ENCODE results near the gene LPP. TPM values are rescaled to one million over a fixed set of nuclear protein-coding genes. Genes with fewer than 3 reads are reported as not detected.

The LPP gene
- polyA plus RNA-seq, 1 experiment, result 76.3 TPM

- no peak for TF ChIP-seq CTCF (IDR thresholded peaks at IDR 0.05; ENCODE audit: low read depth, low read length)
- no peaks in the 10 kb centered on the region for H3K27me3 ChIP-seq (ENCODE audit: control insufficient read depth, insufficient read depth, low read length)
- ChIA-PET POLR2A (no interaction called here), CTCF (no interaction called here)
- H3K27ac ChIP-seq (ENCODE audit: low read depth, low read length), result no peak overlapping the region
- no peaks in the 10 kb centered on the region for H3K9me3 ChIP-seq (ENCODE audit: control insufficient read depth, insufficient read depth, low read length)
- no peak overlapping the region for H3K4me3 ChIP-seq (ENCODE audit: low read depth, low read length)
- no peak for DNase-seq (ENCODE audit: low read depth, low spot score)
Observed at GRCh38 chr3:188279502-188280335, 125.8 kb downstream of the LPP start.

- DNase-seq (ENCODE audit: low read depth, low spot score), result no peak
- CTCF ChIA-PET, result interaction anchor here (0.6 kb wide), 1 partner anchor 951 kb away, joined by 4 read pairs; no protein-coding TSS in a partner anchor
- POLR2A ChIA-PET, result no interaction called here
- Histone ChIP-seq H3K9me3 (ENCODE audit: control insufficient read depth, insufficient read depth, low read length) (no peaks in the 10 kb centered on the region), H3K27ac (ENCODE audit: low read depth, low read length) (no peak overlapping the region), H3K27me3 (ENCODE audit: control insufficient read depth, insufficient read depth, low read length) (no peaks in the 10 kb centered on the region), H3K4me3 (ENCODE audit: low read depth, low read length) (no peak overlapping the region)
- TF ChIP-seq CTCF (IDR thresholded peaks at IDR 0.05; ENCODE audit: low read depth, low read length), result no peak
Observed at GRCh38 chr3:188280627-188281026, 126.7 kb downstream of the LPP start.

- Histone ChIP-seq H3K27me3 (ENCODE audit: control insufficient read depth, insufficient read depth, low read length) (no peaks in the 10 kb centered on the region), H3K4me3 (ENCODE audit: low read depth, low read length) (no peak overlapping the region), H3K27ac (ENCODE audit: low read depth, low read length) (no peak overlapping the region), H3K9me3 (ENCODE audit: control insufficient read depth, insufficient read depth, low read length) (no peaks in the 10 kb centered on the region)
- TF ChIP-seq CTCF (IDR thresholded peaks at IDR 0.05; ENCODE audit: low read depth, low read length), result no peak
- CTCF ChIA-PET, result interaction anchor here (1.0 to 1.9 kb wide), 2 partner anchors 19 to 672 kb away, joined by 4 to 7 read pairs; no protein-coding TSS in a partner anchor
- no peak for DNase-seq (ENCODE audit: low read depth, low spot score)
- POLR2A ChIA-PET, result no interaction called here
Observed at GRCh38 chr3:188282871-188283270, 128.9 kb downstream of the LPP start.

DNA sequence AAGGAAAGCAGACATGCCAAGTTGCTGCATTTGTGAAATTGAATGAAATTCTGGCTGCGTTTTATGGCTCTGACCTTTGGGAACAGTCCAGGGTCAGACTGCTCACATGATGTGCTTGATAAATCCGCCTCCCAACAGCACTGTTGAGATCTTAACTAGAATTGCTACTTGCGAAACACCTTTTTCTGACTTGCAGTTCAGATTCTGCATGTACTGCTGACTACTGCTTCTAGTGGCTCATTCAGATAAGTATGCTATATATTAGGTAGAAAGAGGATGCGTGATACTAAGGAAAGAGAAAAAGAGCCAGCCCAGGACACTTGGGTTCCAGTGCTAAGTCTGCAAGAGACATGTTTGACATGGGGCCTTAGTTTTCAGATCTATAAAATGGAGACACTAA is 129.4 kb downstream of the LPP start:
- ChIA-PET POLR2A (no interaction called here), CTCF (interaction anchor here (0.8 to 1.9 kb wide), 3 partner anchors 19 to 673 kb away, joined by 3 to 7 read pairs (median 4); no protein-coding TSS in a partner anchor)
- Histone ChIP-seq H3K27ac (ENCODE audit: low read depth, low read length) (no peak overlapping the region), H3K27me3 (ENCODE audit: control insufficient read depth, insufficient read depth, low read length) (no peaks in the 10 kb centered on the region), H3K9me3 (ENCODE audit: control insufficient read depth, insufficient read depth, low read length) (no peaks in the 10 kb centered on the region), H3K4me3 (ENCODE audit: low read depth, low read length) (no peak overlapping the region)
- TF ChIP-seq CTCF (IDR thresholded peaks at IDR 0.05; ENCODE audit: low read depth, low read length), result peak; percentile 21
- no peak for DNase-seq (ENCODE audit: low read depth, low spot score)
